Measurements from ENCODE around the gene C1orf159.
"Not testable (repeated sequence)": the region's sequence is repeated elsewhere in the genome, so short reads cannot be mapped to it uniquely, and the experiment has no call there.

Gene C1orf159

GRCh38 chr1:1116701-1117468 lies 996 bp upstream of the C1orf159 start:
- DNase-seq = no peak

- DNase-seq = no peak
Observed at GRCh38 chr1:1115136-1115785, 628 bp downstream of the C1orf159 start.

GRCh38 chr1:1114431-1114830 lies 1.5 kb downstream of the C1orf159 start:
- no peak for DNase-seq

- no peak for DNase-seq
Observed at GRCh38 chr1:1112237-1112985, 3.5 kb downstream of the C1orf159 start.

GRCh38 chr1:1111516-1112236 lies 4.2 kb downstream of the C1orf159 start:
- no peak for DNase-seq

GRCh38 chr1:1110561-1110971 lies 5.3 kb downstream of the C1orf159 start:
- no peak for DNase-seq

GRCh38 chr1:1109743-1110142 lies 6.1 kb downstream of the C1orf159 start:
- DNase-seq = no peak

GRCh38 chr1:1106510-1107221 lies 9.2 kb downstream of the C1orf159 start:
- no peak for DNase-seq

GRCh38 chr1:1104152-1104551 lies 11.7 kb downstream of the C1orf159 start:
- DNase-seq = not testable (repeated sequence)

- no peak for DNase-seq
Observed at GRCh38 chr1:1101503-1101902, 14.4 kb downstream of the C1orf159 start.

GRCh38 chr1:1100296-1100695 lies 15.6 kb downstream of the C1orf159 start:
- no peak for DNase-seq

- DNase-seq = no peak
Observed at GRCh38 chr1:1099506-1100183, 16.2 kb downstream of the C1orf159 start.

GRCh38 chr1:1098681-1099421 lies 17.0 kb downstream of the C1orf159 start:
- DNase-seq = no peak

- not testable (repeated sequence) for DNase-seq
Observed at GRCh38 chr1:1096136-1096535, 19.8 kb downstream of the C1orf159 start.

GRCh38 chr1:1094981-1095380 lies 20.9 kb downstream of the C1orf159 start:
- no peak for DNase-seq

- no peak for DNase-seq
Observed at GRCh38 chr1:1093610-1093943, 22.3 kb downstream of the C1orf159 start.

- DNase-seq = no peak
Observed at GRCh38 chr1:1092894-1093609, 22.8 kb downstream of the C1orf159 start.

- no peak for DNase-seq
Observed at GRCh38 chr1:1092149-1092855, 23.6 kb downstream of the C1orf159 start.

- no peak for DNase-seq
Observed at GRCh38 chr1:1091344-1092148, 24.3 kb downstream of the C1orf159 start.
